Neural cell (in vitro differentiated cells): ENCODE data around the gene TMC1.

Source experiments
- EP300 ChIP-seq: fragments of 450-650 bp; conservative IDR thresholded peaks from 2 replicates; pipeline ENCODE4 v1.6.1; 2014; ENCODE audit warnings: antibody characterized with exemption, mild to moderate bottlenecking, moderate library complexity; ENCODE audit not compliant: poor library complexity, severe bottlenecking
- EZH2 ChIP-seq: fragments of 200-600, 300-800 bp; shearing (Covaris generic), sonication (generic); IDR thresholded peaks from 2 replicates; pipeline ENCODE4 v1.6.1; 2014; ENCODE audit warnings: antibody characterized with exemption, low read length, borderline replicate concordance, mild to moderate bottlenecking; ENCODE audit not compliant: insufficient read depth, poor library complexity, severe bottlenecking
- MXI1 ChIP-seq: fragments of 450-650 bp; conservative IDR thresholded peaks from 2 replicates; pipeline ENCODE4 v1.6.1; 2014; ENCODE audit warnings: antibody characterized with exemption, mild to moderate bottlenecking; ENCODE audit not compliant: poor library complexity, severe bottlenecking
- POLR2AphosphoS5 ChIP-seq: IDR thresholded peaks from 2 replicates; pipeline ENCODE4 v1.6.1; 2012
- RAD21 ChIP-seq: fragments of 450-650 bp; conservative IDR thresholded peaks from 2 replicates; pipeline ENCODE4 v1.6.1; 2014; ENCODE audit warnings: antibody characterized with exemption, mild to moderate bottlenecking, moderate library complexity
- REST ChIP-seq: IDR thresholded peaks from 2 replicates; pipeline ENCODE4 v1.6.1; 2012; ENCODE audit warnings: borderline replicate concordance
- SMC3 ChIP-seq: fragments of 450-650 bp; conservative IDR thresholded peaks from 2 replicates; pipeline ENCODE4 v1.6.1; 2014; ENCODE audit warnings: antibody characterized with exemption, mild to moderate bottlenecking, moderate library complexity; ENCODE audit not compliant: poor library complexity
- TAF1 ChIP-seq: IDR thresholded peaks from 2 replicates; pipeline ENCODE4 v1.6.1; 2012; ENCODE audit warnings: low read depth
- TF ChIP-seq, protein P1 (sequence below): fragments of 450-650 bp; IDR thresholded peaks from 2 replicates; pipeline ENCODE4 v1.5.1; 2014; ENCODE audit warnings: antibody characterized with exemption, mild to moderate bottlenecking, moderate library complexity; ENCODE audit not compliant: poor library complexity, severe bottlenecking

DNA sequence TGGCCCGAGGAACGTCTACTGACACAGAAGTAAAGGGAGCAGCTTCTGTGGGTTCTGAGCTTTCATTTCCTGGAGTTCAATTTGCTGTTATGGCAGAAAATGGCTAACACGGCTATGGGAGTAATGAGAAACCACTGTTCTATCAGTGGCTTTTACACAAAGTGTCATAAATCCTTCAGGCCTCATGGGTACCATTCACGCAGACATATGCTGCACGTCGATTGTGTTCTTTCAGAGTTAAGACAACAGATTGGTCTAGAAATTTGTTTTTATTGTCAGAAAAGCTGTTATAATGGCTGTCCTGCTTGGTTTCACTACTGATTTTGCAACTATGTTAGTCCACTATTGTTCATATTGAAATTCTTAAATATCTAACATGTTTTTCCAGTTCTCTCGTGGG lies 296.0 kb downstream of the TMC1 start:
- TF ChIP-seq TAF1 (no peak), POLR2AphosphoS5 (no peak), EP300 (no peak), MXI1 (no peak), EZH2 (no peak), RAD21 (no peak), REST (no peak), SMC3 (no peak)
- TF ChIP-seq, protein P1, sequence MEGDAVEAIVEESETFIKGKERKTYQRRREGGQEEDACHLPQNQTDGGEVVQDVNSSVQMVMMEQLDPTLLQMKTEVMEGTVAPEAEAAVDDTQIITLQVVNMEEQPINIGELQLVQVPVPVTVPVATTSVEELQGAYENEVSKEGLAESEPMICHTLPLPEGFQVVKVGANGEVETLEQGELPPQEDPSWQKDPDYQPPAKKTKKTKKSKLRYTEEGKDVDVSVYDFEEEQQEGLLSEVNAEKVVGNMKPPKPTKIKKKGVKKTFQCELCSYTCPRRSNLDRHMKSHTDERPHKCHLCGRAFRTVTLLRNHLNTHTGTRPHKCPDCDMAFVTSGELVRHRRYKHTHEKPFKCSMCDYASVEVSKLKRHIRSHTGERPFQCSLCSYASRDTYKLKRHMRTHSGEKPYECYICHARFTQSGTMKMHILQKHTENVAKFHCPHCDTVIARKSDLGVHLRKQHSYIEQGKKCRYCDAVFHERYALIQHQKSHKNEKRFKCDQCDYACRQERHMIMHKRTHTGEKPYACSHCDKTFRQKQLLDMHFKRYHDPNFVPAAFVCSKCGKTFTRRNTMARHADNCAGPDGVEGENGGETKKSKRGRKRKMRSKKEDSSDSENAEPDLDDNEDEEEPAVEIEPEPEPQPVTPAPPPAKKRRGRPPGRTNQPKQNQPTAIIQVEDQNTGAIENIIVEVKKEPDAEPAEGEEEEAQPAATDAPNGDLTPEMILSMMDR, result no peak
